HepG2 (cell line): Measurements from ENCODE around the gene ASPRV1. TPM values are rescaled to one million over a fixed set of nuclear protein-coding genes. Genes with fewer than 3 reads are reported as not detected.
A peak's percentile ranks its signal among the peaks of the same experiment; 100 is the strongest.

ENCODE experiments used
- CC2D1A ChIP-seq: sonication (generic); formaldehyde crosslinking; IDR thresholded peaks from 2 replicates; pipeline ENCODE4 v1.8.1; 2023; ENCODE audit warnings: mild to moderate bottlenecking, missing genetic modification reagents
- CEBPB ChIP-seq: IDR thresholded peaks from 2 replicates; pipeline ENCODE4 v1.6.1; 2011; ENCODE audit warnings: low read depth, low read length, improper control_type of control experiment, borderline replicate concordance
- HNF4G ChIP-seq, 2 experiments: sonication (generic) in 1 of 2; formaldehyde crosslinking in 1 of 2; IDR thresholded peaks; 2 replicates each; pipeline versions ENCODE4 v1.4.0 to v1.6.1; 2011 to 2020; ENCODE audit warnings: borderline replicate concordance in 2 of 2, low read depth in 2 of 2, mild to moderate bottlenecking in 2 of 2, low read length in 1 of 2, missing genetic modification reagents in 1 of 2, moderate library complexity in 1 of 2
- JUNB ChIP-seq: sonication (generic); formaldehyde crosslinking; IDR thresholded peaks from 2 replicates; pipeline ENCODE4 v1.8.0; 2022; ENCODE audit warnings: missing genetic modification reagents, mild to moderate bottlenecking, borderline replicate concordance
- KAT8 ChIP-seq: IDR thresholded peaks from 2 replicates; pipeline ENCODE4 v1.6.1; 2016; ENCODE audit warnings: missing genetic modification reagents, missing compliant biosample characterization
- MED8 ChIP-seq: sonication (generic); formaldehyde crosslinking; IDR thresholded peaks from 2 replicates; pipeline ENCODE4 v1.8.1; 2023; ENCODE audit warnings: mild to moderate bottlenecking, missing genetic modification reagents; ENCODE audit not compliant: insufficient replicate concordance
- NAIF1 ChIP-seq: sonication (generic); formaldehyde crosslinking; IDR thresholded peaks from 2 replicates; pipeline ENCODE4 v1.5.0; 2020; ENCODE audit warnings: mild to moderate bottlenecking, missing genetic modification reagents, borderline replicate concordance
- NFKB2 ChIP-seq: sonication (generic); formaldehyde crosslinking; IDR thresholded peaks from 2 replicates; pipeline ENCODE4 v1.4.0; 2020; ENCODE audit warnings: missing genetic modification reagents, borderline replicate concordance
- NONO ChIP-seq, 2 experiments: fragments of 450-650 bp in 1 of 2; sonication (generic) in 1 of 2; formaldehyde crosslinking in 1 of 2; IDR thresholded peaks in 1 of 2; conservative IDR thresholded peaks in 1 of 2; 2 replicates each; pipeline versions ENCODE4 v1.6.1 to v1.8.0; 2017 to 2022; ENCODE audit warnings: mild to moderate bottlenecking in 1 of 2, missing genetic modification reagents in 1 of 2, moderate library complexity in 1 of 2
- PHF21A ChIP-seq: sonication (generic); formaldehyde crosslinking; IDR thresholded peaks from 2 replicates; pipeline ENCODE4 v1.5.0; 2020; ENCODE audit warnings: mild to moderate bottlenecking, missing genetic modification reagents
- PITX1 ChIP-seq: sonication (generic); formaldehyde crosslinking; IDR thresholded peaks from 2 replicates; pipeline ENCODE4 v1.5.1; 2020; ENCODE audit warnings: mild to moderate bottlenecking, missing genetic modification reagents
- REXO4 ChIP-seq: sonication (generic); formaldehyde crosslinking; IDR thresholded peaks from 2 replicates; pipeline ENCODE4 v1.8.0; 2022; ENCODE audit warnings: missing genetic modification reagents, mild to moderate bottlenecking, borderline replicate concordance
- SOX6 ChIP-seq, 2 experiments: fragments of 450-650 bp in 1 of 2; sonication (generic) in 1 of 2; formaldehyde crosslinking in 1 of 2; IDR thresholded peaks; 2 replicates each; pipeline versions ENCODE4 v1.4.0 to v1.6.1; 2017 to 2020; ENCODE audit warnings: antibody characterized with exemption in 1 of 2, mild to moderate bottlenecking in 1 of 2, missing genetic modification reagents in 1 of 2
- ZNF121 ChIP-seq: sonication (generic); formaldehyde crosslinking; IDR thresholded peaks from 2 replicates; pipeline ENCODE4 v1.5.0; 2020; ENCODE audit warnings: mild to moderate bottlenecking, missing genetic modification reagents
- ZNF263 ChIP-seq: sonication (generic); formaldehyde crosslinking; IDR thresholded peaks from 2 replicates; pipeline ENCODE4 v1.4.0; 2020; ENCODE audit warnings: missing genetic modification reagents
- ZNF383 ChIP-seq: sonication (generic); formaldehyde crosslinking; IDR thresholded peaks from 2 replicates; pipeline ENCODE4 v1.4.0; 2020; ENCODE audit warnings: missing genetic modification reagents, mild to moderate bottlenecking, borderline replicate concordance
- ZSCAN25 ChIP-seq: sonication (generic); formaldehyde crosslinking; IDR thresholded peaks from 2 replicates; pipeline ENCODE4 v1.8.0; 2022; ENCODE audit warnings: mild to moderate bottlenecking, missing genetic modification reagents
- polyA plus RNA-seq, 8 experiments: library from polyadenylated mRNA; depleted of rRNA in 3 of 8; stranded (reverse) in 7 of 8; unstranded in 1 of 8; fragments of >200 nt; fragmentation: Illumina TruSeq in 4 of 8; extraction: Trizol in 4 of 8; gene quantifications; 2 replicates each; pipeline versions ENCODE4 v1.2.1 to v1.2.3, GENCODE V29; 2011 to 2016; ENCODE audit warnings: low read depth in 4 of 8, missing spikeins in 1 of 8, mixed read lengths in 1 of 8; ENCODE audit not compliant: insufficient read depth in 1 of 8
- total RNA-seq, 5 experiments: library from RNA; depleted of rRNA; stranded (reverse); fragments of >200 nt; fragmentation: Illumina TruSeq; extraction: Trizol; gene quantifications; 2 replicates each; pipeline ENCODE4 v1.2.3, GENCODE V29; 2016; ENCODE audit warnings: low read depth in 1 of 5
- TF ChIP-seq, protein P1 (sequence below): IDR thresholded peaks from 2 replicates; pipeline ENCODE4 v1.6.1; 2016
- TF ChIP-seq, protein P2 (sequence below): sonication (generic); formaldehyde crosslinking; IDR thresholded peaks from 2 replicates; pipeline ENCODE4 v1.4.0; 2020; ENCODE audit warnings: missing genetic modification reagents
- TF ChIP-seq, protein P3 (sequence below): sonication (generic); formaldehyde crosslinking; conservative IDR thresholded peaks from 2 replicates; pipeline ENCODE4 v1.5.0; 2020; ENCODE audit warnings: missing genetic modification reagents
- TF ChIP-seq, protein P4 (sequence below): sonication (generic); formaldehyde crosslinking; IDR thresholded peaks from 2 replicates; pipeline ENCODE4 v1.8.0; 2022; ENCODE audit warnings: low read depth, missing genetic modification reagents

ASPRV1 gene
- total and polyA plus RNA-seq, 2 of the 13 experiments (the other 11 are each of a cell fraction or from before 2014, with no cell fraction given), result 0.40 to 0.48 TPM

DNA sequence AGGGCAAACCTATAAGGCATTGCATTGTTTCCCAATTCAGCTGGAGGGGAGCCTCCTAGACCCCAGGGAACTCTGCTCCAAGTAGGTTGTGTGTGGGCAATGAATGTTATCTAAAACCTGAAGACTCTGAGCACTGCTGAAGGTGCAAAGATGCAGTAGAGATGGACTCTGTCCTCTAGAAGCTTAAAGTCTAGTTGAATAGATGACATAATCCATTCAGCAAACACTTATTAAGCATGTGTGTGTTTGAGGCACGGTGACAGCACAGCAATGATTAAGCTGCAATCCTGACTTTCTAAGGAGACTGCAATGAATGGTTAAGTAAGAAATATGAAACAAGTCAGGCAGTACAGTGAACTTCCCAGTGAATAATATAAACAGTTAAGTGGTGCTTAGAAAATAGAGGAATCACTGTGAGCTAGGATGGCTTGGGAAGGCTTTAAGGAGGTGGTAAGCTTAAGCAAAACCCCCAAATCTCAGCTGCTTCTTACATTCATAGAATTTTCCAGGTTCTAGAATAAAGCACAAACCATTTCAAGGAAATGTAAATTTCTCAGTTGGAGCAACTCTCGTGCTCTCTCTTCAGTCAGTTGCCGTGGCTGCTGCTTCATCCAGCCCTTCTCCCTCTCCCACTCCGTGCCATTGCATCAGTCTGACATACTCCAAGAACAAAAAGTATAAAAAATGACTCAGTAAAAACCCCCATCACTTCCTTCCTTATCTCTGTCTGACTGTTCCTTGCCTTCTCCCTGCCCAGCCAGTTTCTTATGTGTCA lies 27.4 kb downstream of the ASPRV1 start (continued):
- TF ChIP-seq, protein P1, sequence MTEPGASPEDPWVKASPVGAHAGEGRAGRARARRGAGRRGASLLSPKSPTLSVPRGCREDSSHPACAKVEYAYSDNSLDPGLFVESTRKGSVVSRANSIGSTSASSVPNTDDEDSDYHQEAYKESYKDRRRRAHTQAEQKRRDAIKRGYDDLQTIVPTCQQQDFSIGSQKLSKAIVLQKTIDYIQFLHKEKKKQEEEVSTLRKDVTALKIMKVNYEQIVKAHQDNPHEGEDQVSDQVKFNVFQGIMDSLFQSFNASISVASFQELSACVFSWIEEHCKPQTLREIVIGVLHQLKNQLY (CRISPR knock-in tag), result peak; percentile 75; the same call in 1 of the 2 replicates
- TF ChIP-seq ZNF121 (no peak), NONO (IDR thresholded peaks at IDR 0.05) (no peak), NONO (CRISPR knock-in tag; conservative IDR thresholded peaks at IDR 0.05) (peak; percentile 45; the same call in 1 of the 2 replicates), CEBPB (peak; percentile 27; the same call in 1 of the 2 replicates), SOX6 (IDR thresholded peaks at IDR 0.05) (no peak), SOX6 (CRISPR knock-in tag; IDR thresholded peaks at IDR 0.05) (peak; percentile 90), NAIF1 (no peak), NFKB2 (CRISPR knock-in tag) (no peak), PHF21A (CRISPR knock-in tag) (peak; percentile 58), CC2D1A (no peak), ZSCAN25 (CRISPR knock-in tag) (no peak), JUNB (no peak), KAT8 (CRISPR knock-in tag) (no peak), ZNF383 (CRISPR knock-in tag) (no peak), PITX1 (CRISPR knock-in tag) (peak; percentile 82; the same call in 1 of the 2 replicates), MED8 (CRISPR knock-in tag) (no peak), HNF4G (IDR thresholded peaks at IDR 0.05; ENCODE audit: borderline replicate concordance, low read depth, low read length) (peak; percentile 95), HNF4G (CRISPR knock-in tag; IDR thresholded peaks at IDR 0.05; ENCODE audit: borderline replicate concordance, low read depth) (peak; percentile 92), ZNF263 (CRISPR knock-in tag) (no peak), REXO4 (CRISPR knock-in tag) (no peak)
- TF ChIP-seq, protein P2, sequence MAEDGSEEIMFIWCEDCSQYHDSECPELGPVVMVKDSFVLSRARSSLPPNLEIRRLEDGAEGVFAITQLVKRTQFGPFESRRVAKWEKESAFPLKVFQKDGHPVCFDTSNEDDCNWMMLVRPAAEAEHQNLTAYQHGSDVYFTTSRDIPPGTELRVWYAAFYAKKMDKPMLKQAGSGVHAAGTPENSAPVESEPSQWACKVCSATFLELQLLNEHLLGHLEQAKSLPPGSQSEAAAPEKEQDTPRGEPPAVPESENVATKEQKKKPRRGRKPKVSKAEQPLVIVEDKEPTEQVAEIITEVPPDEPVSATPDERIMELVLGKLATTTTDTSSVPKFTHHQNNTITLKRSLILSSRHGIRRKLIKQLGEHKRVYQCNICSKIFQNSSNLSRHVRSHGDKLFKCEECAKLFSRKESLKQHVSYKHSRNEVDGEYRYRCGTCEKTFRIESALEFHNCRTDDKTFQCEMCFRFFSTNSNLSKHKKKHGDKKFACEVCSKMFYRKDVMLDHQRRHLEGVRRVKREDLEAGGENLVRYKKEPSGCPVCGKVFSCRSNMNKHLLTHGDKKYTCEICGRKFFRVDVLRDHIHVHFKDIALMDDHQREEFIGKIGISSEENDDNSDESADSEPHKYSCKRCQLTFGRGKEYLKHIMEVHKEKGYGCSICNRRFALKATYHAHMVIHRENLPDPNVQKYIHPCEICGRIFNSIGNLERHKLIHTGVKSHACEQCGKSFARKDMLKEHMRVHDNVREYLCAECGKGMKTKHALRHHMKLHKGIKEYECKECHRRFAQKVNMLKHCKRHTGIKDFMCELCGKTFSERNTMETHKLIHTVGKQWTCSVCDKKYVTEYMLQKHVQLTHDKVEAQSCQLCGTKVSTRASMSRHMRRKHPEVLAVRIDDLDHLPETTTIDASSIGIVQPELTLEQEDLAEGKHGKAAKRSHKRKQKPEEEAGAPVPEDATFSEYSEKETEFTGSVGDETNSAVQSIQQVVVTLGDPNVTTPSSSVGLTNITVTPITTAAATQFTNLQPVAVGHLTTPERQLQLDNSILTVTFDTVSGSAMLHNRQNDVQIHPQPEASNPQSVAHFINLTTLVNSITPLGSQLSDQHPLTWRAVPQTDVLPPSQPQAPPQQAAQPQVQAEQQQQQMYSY (CRISPR knock-in tag), result no peak
- TF ChIP-seq, protein P3, sequence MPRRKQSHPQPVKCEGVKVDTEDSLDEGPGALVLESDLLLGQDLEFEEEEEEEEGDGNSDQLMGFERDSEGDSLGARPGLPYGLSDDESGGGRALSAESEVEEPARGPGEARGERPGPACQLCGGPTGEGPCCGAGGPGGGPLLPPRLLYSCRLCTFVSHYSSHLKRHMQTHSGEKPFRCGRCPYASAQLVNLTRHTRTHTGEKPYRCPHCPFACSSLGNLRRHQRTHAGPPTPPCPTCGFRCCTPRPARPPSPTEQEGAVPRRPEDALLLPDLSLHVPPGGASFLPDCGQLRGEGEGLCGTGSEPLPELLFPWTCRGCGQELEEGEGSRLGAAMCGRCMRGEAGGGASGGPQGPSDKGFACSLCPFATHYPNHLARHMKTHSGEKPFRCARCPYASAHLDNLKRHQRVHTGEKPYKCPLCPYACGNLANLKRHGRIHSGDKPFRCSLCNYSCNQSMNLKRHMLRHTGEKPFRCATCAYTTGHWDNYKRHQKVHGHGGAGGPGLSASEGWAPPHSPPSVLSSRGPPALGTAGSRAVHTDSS, result no peak
- TF ChIP-seq, protein P4, sequence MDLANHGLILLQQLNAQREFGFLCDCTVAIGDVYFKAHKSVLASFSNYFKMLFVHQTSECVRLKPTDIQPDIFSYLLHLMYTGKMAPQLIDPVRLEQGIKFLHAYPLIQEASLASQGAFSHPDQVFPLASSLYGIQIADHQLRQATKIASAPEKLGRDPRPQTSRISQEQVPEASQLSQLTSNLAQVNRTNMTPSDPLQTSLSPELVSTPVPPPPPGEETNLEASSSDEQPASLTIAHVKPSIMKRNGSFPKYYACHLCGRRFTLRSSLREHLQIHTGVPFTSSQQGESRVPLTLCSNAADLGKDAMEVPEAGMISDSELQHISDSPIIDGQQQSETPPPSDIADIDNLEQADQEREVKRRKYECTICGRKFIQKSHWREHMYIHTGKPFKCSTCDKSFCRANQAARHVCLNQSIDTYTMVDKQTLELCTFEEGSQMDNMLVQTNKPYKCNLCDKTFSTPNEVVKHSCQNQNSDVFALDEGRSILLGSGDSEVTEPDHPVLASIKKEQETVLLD (CRISPR knock-in tag), result no peak
